Effector memory CD8-positive, alpha-beta T cell (primary cell): ENCODE data around the gene HOXC6.

Experiments used
- ATAC-seq: fragments of 150-1000 bp; cut with Tn5 transposase; replicated peaks from 2 replicates; pipeline ENCODE4 v1.10.0; 2021; ENCODE audit warnings: mild to moderate bottlenecking, moderate library complexity
- DNase-seq, 3 experiments: peaks; one replicate each; pipeline ENCODE4 v3.0.0; 2021
- H3K27ac Mint-ChIP-seq, 2 donors: one replicate each; pipeline ENCODE4 v1.8.0; 2022; ENCODE audit warnings: mild to moderate bottlenecking in 2 of 2, mixed read lengths in 2 of 2, moderate library complexity in 2 of 2
- H3K27me3 Mint-ChIP-seq, 2 donors: one replicate each; pipeline ENCODE4 v1.8.0; 2022; ENCODE audit warnings: mixed read lengths in 2 of 2
- H3K36me3 Mint-ChIP-seq: one replicate; pipeline ENCODE4 v1.8.0; 2022; ENCODE audit warnings: mild to moderate bottlenecking, moderate library complexity, mixed read lengths; ENCODE audit not compliant: insufficient read depth
- H3K4me1 Mint-ChIP-seq, 2 donors: one replicate each; pipeline ENCODE4 v1.8.0; 2022; ENCODE audit warnings: low read depth in 2 of 2, mixed read lengths in 2 of 2
- H3K4me3 Mint-ChIP-seq, 2 donors: one replicate each; pipeline ENCODE4 v1.8.0; 2022; ENCODE audit warnings: mild to moderate bottlenecking in 2 of 2, mixed read lengths in 2 of 2, moderate library complexity in 2 of 2
- H3K9me3 Mint-ChIP-seq, 2 donors: one replicate each; pipeline ENCODE4 v1.8.0; 2022; ENCODE audit warnings: mixed read lengths in 2 of 2
- total RNA-seq, 9 experiments: gene quantifications; one replicate each; lab custom pipeline; 2026; lab: John Stamatoyannopoulos, UW

Gene HOXC6
- 0 to 0.18 (median 0) reads per million in 9 experiments for total RNA-seq

GRCh38 chr12:54028314-54029201 is at the start of gene HOXC6:
Gene HOXC6, plus strand, starts transcription at chr12:54028440. Its CDS starts 82 bp downstream, at chr12:54028522.
- Mint-ChIP-seq H3K4me3 (no peak within 1 kb of the TSS), H3K27me3 (peaks cover 88 to 100% of the 10 kb centered on the region in 2 donors), H3K9me3 (no peaks in the 10 kb centered on the region), H3K4me1 (peaks cover 10 to 21% of the 10 kb centered on the region in 2 donors), H3K36me3 (peaks cover 17% of the 10 kb centered on the region), H3K27ac (no peak within 1 kb of the TSS)
- ATAC-seq, result no peak
- DNase-seq, result no peak

GRCh38 chr12:53978477-53979356 is 49.5 kb upstream of the HOXC6 start:
- no peaks in the 10 kb centered on the region for H3K9me3 Mint-ChIP-seq
- H3K36me3 Mint-ChIP-seq, result peaks cover 45% of the 10 kb centered on the region
- no peak overlapping the region for H3K4me3 Mint-ChIP-seq
- DNase-seq (no peak), ATAC-seq (no peak)
- peaks cover 88 to 100% of the 10 kb centered on the region in 2 donors for H3K27me3 Mint-ChIP-seq
- H3K27ac Mint-ChIP-seq, result no peak overlapping the region
- peaks cover 8 to 9% of the 10 kb centered on the region in 2 donors for H3K4me1 Mint-ChIP-seq

- Mint-ChIP-seq H3K36me3 (peaks cover 51% of the 10 kb centered on the region), H3K4me1 (peaks cover 9 to 11% of the 10 kb centered on the region in 2 donors), H3K4me3 (no peak overlapping the region), H3K27ac (no peak overlapping the region), H3K27me3 (peaks cover 93 to 100% of the 10 kb centered on the region in 2 donors), H3K9me3 (no peaks in the 10 kb centered on the region)
- DNase-seq (no peak), ATAC-seq (no peak)
Observed at GRCh38 chr12:53980104-53980801, 48.0 kb upstream of the HOXC6 start.

- Mint-ChIP-seq H3K36me3 (peaks cover 54% of the 10 kb centered on the region), H3K4me3 (no peak overlapping the region), H3K9me3 (no peaks in the 10 kb centered on the region), H3K4me1 (peaks cover 12% of the 10 kb centered on the region in 2 donors), H3K27me3 (peaks cover 93 to 100% of the 10 kb centered on the region in 2 donors), H3K27ac (no peak overlapping the region)
- no peak for ATAC-seq
- DNase-seq, result no peak
Observed at GRCh38 chr12:53980802-53981496, 47.3 kb upstream of the HOXC6 start.

- H3K4me1 Mint-ChIP-seq, result peaks cover 19 to 20% of the 10 kb centered on the region in 2 donors
- ATAC-seq (no peak), DNase-seq (no peak)
- peaks cover 93 to 100% of the 10 kb centered on the region in 2 donors for H3K27me3 Mint-ChIP-seq
- no peaks in the 10 kb centered on the region for H3K9me3 Mint-ChIP-seq
- peaks cover 48% of the 10 kb centered on the region for H3K36me3 Mint-ChIP-seq
- H3K4me3 Mint-ChIP-seq, result no peak overlapping the region
- H3K27ac Mint-ChIP-seq, result no peak overlapping the region
Observed at GRCh38 chr12:53981634-53982565, 46.3 kb upstream of the HOXC6 start.

GRCh38 chr12:53982648-53983567 is 45.3 kb upstream of the HOXC6 start:
- Mint-ChIP-seq H3K4me1 (peaks cover 20% of the 10 kb centered on the region in 2 donors), H3K27ac (peak overlapping the region in 1 of 2 donors; percentile 62), H3K36me3 (peaks cover 48% of the 10 kb centered on the region), H3K27me3 (peaks cover 93 to 100% of the 10 kb centered on the region in 2 donors), H3K9me3 (no peaks in the 10 kb centered on the region), H3K4me3 (no peak overlapping the region)
- DNase-seq, result no peak
- no peak for ATAC-seq

GRCh38 chr12:53983568-53983949 is 44.7 kb upstream of the HOXC6 start:
- no peak for DNase-seq
- H3K27ac Mint-ChIP-seq, result peak overlapping the region in 1 of 2 donors; percentile 62
- no peaks in the 10 kb centered on the region for H3K9me3 Mint-ChIP-seq

GRCh38 chr12:53983950-53984572 is 44.2 kb upstream of the HOXC6 start:
- no peak for ATAC-seq
- peaks cover 93 to 100% of the 10 kb centered on the region in 2 donors for H3K27me3 Mint-ChIP-seq
- peaks cover 21 to 29% of the 10 kb centered on the region in 2 donors for H3K4me1 Mint-ChIP-seq
- peak overlapping the region in 1 of 2 donors; percentile 62 for H3K27ac Mint-ChIP-seq
- H3K4me3 Mint-ChIP-seq, result peak overlapping the region in 1 of 2 donors; percentile 15
- H3K36me3 Mint-ChIP-seq, result peaks cover 45% of the 10 kb centered on the region
- no peak for DNase-seq
- H3K9me3 Mint-ChIP-seq, result no peaks in the 10 kb centered on the region

More at GRCh38 chr12:53983568-53983949, 44.7 kb upstream of the HOXC6 start:
- peaks cover 45% of the 10 kb centered on the region for H3K36me3 Mint-ChIP-seq
- H3K4me3 Mint-ChIP-seq, result no peak overlapping the region
- peaks cover 93 to 100% of the 10 kb centered on the region in 2 donors for H3K27me3 Mint-ChIP-seq
- H3K4me1 Mint-ChIP-seq, result peaks cover 19 to 25% of the 10 kb centered on the region in 2 donors
- ATAC-seq, result no peak

- Mint-ChIP-seq H3K4me3 (peak within 1 kb of the TSS; percentile 67 to 70), H3K36me3 (peaks cover 45% of the 10 kb centered on the region), H3K27ac (peak within 1 kb of the TSS in 1 of 2 donors; percentile 87), H3K27me3 (peaks cover 93 to 100% of the 10 kb centered on the region in 2 donors), H3K9me3 (no peaks in the 10 kb centered on the region), H3K4me1 (peaks cover 32 to 39% of the 10 kb centered on the region in 2 donors)
- ATAC-seq (peak; percentile 68), DNase-seq (peak; percentile 63 to 67 (median 65))
Observed at GRCh38 chr12:53984901-53985691, 43.1 kb upstream of the HOXC6 start, which contains the start of gene HOXC10. Gene HOXC10, plus strand, starts transcription at chr12:53985146. Its CDS starts 114 bp downstream, at chr12:53985260.

- Mint-ChIP-seq H3K4me3 (peak overlapping the region; percentile 67 to 70), H3K27ac (peak overlapping the region in 1 of 2 donors; percentile 87), H3K4me1 (peaks cover 37 to 45% of the 10 kb centered on the region in 2 donors), H3K36me3 (peaks cover 41% of the 10 kb centered on the region), H3K27me3 (peaks cover 93 to 100% of the 10 kb centered on the region in 2 donors), H3K9me3 (no peaks in the 10 kb centered on the region)
- no peak for ATAC-seq
- no peak for DNase-seq
Observed at GRCh38 chr12:53985692-53985993, 42.6 kb upstream of the HOXC6 start.
